HG03175 (cell line): Measurements from ENCODE around the gene TASP1.

ENCODE experiments used
- ATAC-seq: cut with Tn5 transposase; IDR thresholded peaks from one replicate; pipeline ENCODE4 v1.9.1; 2021; ENCODE audit warnings: mild to moderate bottlenecking, moderate library complexity; ENCODE audit not compliant: unreplicated experiment

Gene TASP1

GRCh38 chr20:13355941-13356486 lies 282.7 kb downstream of the TASP1 start:
- ATAC-seq = no peak

DNA sequence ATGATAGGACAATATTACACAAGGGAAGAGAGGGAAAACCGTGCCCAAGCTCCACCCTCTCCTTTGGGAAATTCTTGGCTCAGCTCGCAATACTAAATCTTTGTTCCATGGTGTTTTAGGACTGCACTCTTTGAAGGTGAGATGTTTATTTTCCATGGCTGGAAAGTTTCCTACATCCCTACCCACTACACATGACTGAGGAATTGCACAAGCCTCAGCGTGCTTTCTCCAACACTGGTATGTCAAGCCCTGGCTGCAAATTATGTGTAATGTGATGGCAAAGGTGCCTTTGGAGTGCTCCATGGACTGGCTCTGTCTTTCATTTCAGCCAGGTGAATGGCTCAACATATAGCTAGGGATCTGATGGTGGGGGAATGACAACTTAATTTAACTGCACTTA lies 283.3 kb downstream of the TASP1 start:
- ATAC-seq = no peak

DNA sequence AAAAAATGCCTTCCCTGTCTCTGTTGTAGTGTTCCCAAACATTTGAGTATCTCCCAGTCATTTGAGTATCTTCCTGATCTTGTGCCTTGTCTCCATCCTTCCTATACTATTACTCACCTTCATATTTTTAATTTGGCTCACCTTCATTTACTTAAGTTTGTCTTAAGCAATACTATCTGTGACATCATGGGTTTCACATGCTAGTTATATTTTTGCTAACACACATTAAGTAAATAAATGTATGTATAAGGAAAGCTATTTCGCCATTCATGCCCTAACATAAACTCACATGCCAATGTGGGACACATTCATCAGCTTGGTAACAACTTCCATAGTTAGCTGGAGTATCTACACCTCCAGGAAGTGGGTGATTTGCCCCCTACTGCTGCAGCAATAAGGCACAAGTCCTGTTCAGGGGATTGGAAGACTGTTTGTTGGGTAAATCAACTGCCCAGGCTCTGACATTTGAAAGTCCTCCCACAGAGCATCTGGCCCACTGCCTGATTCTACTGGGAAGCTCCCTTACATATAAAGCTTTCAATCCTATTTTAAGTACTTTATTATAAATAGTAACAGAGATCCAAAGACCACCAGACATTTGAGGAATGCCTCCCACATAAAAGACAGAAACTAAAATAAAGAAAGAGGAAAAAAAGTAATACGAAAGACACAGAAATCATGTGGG lies 285.3 kb downstream of the TASP1 start:
- no peak for ATAC-seq

GRCh38 chr20:13349235-13349604 lies 289.5 kb downstream of the TASP1 start:
- no peak for ATAC-seq

DNA sequence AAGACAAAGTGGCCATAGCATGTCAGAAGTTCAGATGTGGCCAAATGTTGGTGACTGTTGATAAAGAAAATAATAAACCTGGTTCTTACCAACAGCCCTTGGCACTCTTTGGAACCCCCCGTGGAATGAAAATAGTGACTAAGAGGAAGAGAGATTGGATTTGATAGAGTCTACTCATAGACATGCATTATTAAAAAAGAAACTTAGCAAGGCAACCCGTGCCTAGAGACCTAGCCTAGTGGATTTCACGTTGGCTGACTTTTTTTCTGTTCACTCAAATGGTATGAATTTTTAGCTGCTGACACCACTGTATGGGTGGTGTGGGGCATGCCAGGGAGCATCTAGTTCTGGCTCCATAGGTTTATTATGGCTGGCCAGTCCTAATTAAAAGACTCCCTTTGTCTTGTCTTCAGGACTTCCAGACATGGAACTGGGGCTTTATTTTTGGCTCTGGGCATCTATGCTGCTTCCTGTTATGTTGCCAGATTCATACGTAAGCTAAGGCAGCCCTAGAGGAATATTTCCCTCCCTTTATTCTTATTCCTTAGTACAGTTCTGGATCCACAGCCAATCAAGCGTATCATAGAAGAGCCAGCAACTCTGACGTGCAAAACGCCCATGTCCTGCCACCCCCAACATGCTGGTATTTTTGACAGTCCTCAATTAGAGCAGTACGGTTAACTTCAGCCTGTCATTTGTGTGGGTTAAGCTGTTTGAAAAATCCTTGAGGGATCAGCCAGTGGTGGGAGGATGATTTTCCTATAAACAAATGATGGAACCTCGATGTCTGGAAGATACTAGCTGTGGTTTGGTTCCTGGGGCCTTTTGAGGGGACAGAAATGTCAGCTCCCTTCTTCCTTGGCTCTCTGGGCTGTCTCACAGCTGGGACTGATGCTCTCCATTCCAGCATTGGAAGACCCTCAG lies 290.2 kb downstream of the TASP1 start:
- no peak for ATAC-seq

- no peak for ATAC-seq
Measured at GRCh38 chr20:13344671-13345070, 294.1 kb downstream of the TASP1 start.

DNA sequence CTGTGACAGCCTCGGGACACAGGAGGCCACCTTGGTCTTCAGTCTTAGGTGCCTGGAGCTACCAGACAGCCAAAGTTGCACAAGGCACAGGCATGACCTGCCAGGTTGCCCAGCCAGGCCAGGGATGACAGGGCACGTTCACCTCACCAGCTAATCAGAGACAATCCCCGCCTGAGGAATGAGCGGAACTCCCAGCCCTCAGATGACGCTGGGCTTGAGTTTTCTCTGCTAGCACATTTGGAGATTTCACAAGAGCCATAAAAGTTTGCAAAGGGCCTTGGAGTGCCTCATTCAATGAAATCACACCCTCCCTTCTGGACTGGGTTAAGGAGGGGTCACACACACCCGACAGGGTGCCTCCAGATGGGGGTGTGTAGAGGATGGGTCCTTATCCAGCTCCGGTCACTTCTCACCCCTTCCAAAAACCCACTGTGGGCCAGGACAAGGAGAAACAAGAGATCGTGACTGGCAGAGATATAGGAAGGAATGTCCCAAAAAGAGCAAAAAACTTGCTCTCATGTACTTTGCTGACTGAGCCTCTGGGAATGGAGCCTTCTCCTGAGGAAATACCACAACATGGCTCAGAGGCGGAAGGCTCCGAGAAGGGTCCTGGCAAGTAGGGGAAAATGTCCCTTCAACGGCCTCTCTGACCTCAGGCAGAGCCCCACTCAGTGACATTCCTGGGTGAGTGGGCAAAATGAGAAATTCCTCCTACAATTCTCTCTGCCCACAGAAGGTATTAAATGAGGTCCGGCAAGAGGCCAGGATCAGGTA lies 296.1 kb downstream of the TASP1 start:
- no peak for ATAC-seq

DNA sequence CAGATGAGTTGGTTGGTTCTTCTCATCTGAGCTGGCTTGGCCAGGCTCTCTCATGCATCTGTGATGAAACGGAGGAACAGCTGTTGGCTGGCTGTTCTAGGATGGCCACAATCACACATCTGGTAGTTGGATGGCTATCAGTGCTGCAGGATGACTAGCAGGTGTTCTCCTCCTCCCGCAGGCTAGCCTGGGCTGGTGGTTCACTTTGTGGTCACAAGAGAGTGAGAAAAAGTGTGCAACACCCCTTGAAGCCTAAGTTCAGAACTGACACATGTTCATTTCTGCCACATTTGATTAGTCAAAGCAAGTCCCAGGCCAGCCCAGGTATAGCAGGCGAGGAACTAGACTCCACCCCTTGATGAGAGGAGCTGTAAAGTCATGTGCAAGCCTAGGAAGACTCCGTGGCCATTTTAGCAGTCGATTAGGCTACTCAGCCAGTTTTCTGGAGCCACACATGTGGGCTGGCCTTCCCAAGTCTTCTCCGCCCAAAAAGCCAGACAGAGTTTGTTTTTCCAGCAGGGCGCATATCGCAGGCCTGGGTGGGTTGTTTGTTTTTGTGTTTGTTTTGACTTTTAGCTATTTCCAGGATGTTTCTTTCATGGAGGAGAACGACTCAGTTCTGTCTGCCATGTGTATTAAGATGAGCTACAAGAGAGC lies 296.9 kb downstream of the TASP1 start:
- ATAC-seq = no peak

- ATAC-seq = no peak
Measured at GRCh38 chr20:13340088-13340487, 298.6 kb downstream of the TASP1 start.
